ENCODE measurements around the gene CDK2AP2.

- TF ChIP-seq CTCF (IDR thresholded peaks at IDR 0.05; ENCODE audit: low read depth, low read length, poor library complexity, severe bottlenecking): no peak
- no peak for TF ChIP-seq EZH2phosphoT487 (IDR thresholded peaks at IDR 0.05; ENCODE audit: borderline replicate concordance, low read length)
Observed at GRCh38 chr11:67458266-67458665, 49.7 kb downstream of the CDK2AP2 start.
